Omental fat pad (tissue), 4 donors: Measurements from ENCODE around the gene INHBC. TPM values are rescaled to one million over a fixed set of nuclear protein-coding genes. Genes with fewer than 3 reads are reported as not detected.
"Not testable (repeated sequence)": the region's sequence is repeated elsewhere in the genome, so short reads cannot be mapped to it uniquely, and the experiment has no call there.

ENCODE experiments used
- ATAC-seq: fragments of 150-250 bp; one replicate; pipeline ENCODE4 v1.9.1; 2016; ENCODE audit warnings: mild to moderate bottlenecking, moderate library complexity; ENCODE audit not compliant: low FRiP score
- DNase-seq: peaks from one replicate; pipeline ENCODE4 v3.0.0-alpha.2; 2019; ENCODE audit warnings: low spot score
- total RNA-seq, 4 donors: library from RNA; depleted of rRNA; stranded (reverse); fragments of >200 nt; gene quantifications; one replicate each; pipeline ENCODE4 v1.1.0, GENCODE V29; 2016
- TF ChIP-seq, protein P1 (sequence below), 3 donors: fragments of 450-650 bp; IDR thresholded peaks; one replicate each; pipeline ENCODE4 v1.5.1; 2016 to 2017; ENCODE audit warnings: antibody characterized with exemption in 3 of 3, mild to moderate bottlenecking in 3 of 3, moderate library complexity in 2 of 3

Gene INHBC
- total RNA-seq, 4 donors from 2014 or later: not detected

GRCh38 chr12:57415088-57415487 is 19.5 kb upstream of the INHBC start:
- no peak for ATAC-seq
- DNase-seq: no peak
- TF ChIP-seq, protein P1, sequence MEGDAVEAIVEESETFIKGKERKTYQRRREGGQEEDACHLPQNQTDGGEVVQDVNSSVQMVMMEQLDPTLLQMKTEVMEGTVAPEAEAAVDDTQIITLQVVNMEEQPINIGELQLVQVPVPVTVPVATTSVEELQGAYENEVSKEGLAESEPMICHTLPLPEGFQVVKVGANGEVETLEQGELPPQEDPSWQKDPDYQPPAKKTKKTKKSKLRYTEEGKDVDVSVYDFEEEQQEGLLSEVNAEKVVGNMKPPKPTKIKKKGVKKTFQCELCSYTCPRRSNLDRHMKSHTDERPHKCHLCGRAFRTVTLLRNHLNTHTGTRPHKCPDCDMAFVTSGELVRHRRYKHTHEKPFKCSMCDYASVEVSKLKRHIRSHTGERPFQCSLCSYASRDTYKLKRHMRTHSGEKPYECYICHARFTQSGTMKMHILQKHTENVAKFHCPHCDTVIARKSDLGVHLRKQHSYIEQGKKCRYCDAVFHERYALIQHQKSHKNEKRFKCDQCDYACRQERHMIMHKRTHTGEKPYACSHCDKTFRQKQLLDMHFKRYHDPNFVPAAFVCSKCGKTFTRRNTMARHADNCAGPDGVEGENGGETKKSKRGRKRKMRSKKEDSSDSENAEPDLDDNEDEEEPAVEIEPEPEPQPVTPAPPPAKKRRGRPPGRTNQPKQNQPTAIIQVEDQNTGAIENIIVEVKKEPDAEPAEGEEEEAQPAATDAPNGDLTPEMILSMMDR (IDR thresholded peaks at IDR 0.05): no peak

GRCh38 chr12:57416039-57416996 is 18.3 kb upstream of the INHBC start:
- no peak for DNase-seq
- no peak for ATAC-seq
- TF ChIP-seq, protein P1 (IDR thresholded peaks at IDR 0.05): no peak

DNA sequence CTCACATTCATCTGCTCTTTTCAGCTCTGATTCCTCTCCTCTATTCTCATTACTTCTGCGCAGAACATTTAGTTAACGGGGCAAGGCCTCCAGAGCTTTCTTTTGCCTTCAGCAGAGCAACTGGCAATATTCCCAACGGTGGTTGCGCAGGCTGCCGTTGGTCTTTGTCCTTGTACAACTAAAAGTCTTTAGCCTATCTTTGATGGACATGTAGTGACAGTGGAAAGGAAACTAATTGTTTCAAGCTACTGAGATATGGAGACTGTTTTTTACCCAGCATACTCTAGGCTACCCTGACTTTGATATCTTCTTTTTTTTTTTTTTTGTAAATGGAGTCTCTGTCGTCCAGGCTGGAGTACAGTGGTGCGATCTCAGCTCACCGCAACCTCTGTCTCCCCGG is 16.3 kb upstream of the INHBC start:
- DNase-seq (no peak), ATAC-seq (no peak)
- TF ChIP-seq, protein P1 (IDR thresholded peaks at IDR 0.05): no peak

GRCh38 chr12:57419495-57419894 is 15.1 kb upstream of the INHBC start:
- DNase-seq (no peak), ATAC-seq (no peak)
- TF ChIP-seq, protein P1 (IDR thresholded peaks at IDR 0.05): no peak

DNA sequence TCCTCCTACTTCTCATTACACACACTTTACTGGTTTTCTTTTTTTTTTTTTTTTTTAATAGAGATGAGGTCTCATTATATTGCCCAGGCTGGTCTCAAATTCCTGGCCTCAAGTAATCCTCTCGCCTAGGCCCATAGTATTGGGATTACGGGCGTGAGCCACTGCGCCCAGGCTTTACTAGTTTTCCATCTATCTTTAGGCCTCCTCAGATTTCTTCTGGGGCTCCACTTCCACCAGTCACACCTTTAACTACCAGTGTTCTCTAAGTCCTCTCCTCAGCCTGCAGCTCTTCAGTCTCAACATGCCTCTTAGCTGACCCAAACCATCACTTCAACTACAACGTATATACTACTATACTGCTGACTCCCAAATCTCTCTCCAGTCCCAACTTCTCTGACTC is 14.1 kb upstream of the INHBC start:
- DNase-seq: no peak

GRCh38 chr12:57426948-57427347 is 7.6 kb upstream of the INHBC start:
- not testable (repeated sequence) for DNase-seq

More for the DNA sequence above, 14.1 kb upstream of the INHBC start:
- TF ChIP-seq, protein P1 (IDR thresholded peaks at IDR 0.05): no peak
- ATAC-seq: no peak

GRCh38 chr12:57428965-57429364 is 5.6 kb upstream of the INHBC start:
- ATAC-seq: no peak
- TF ChIP-seq, protein P1 (IDR thresholded peaks at IDR 0.05): no peak
- no peak for DNase-seq

More at GRCh38 chr12:57426948-57427347, 7.6 kb upstream of the INHBC start:
- ATAC-seq: not testable (repeated sequence)
